Liver (tissue), 1 donor: ENCODE measurements around the gene ADH4.
"Not testable (repeated sequence)": the region's sequence is repeated elsewhere in the genome, so short reads cannot be mapped to it uniquely, and the experiment has no call there.

ENCODE experiments used
- YY1 ChIP-seq: IDR thresholded peaks from 2 replicates; pipeline ENCODE4 v1.6.1; 2016; ENCODE audit warnings: antibody characterized with exemption, mild to moderate bottlenecking
- TF ChIP-seq, protein P1 (sequence below): IDR thresholded peaks from 2 replicates; pipeline ENCODE4 v1.6.1; 2016; ENCODE audit warnings: antibody characterized with exemption

- TF ChIP-seq, protein P1, sequence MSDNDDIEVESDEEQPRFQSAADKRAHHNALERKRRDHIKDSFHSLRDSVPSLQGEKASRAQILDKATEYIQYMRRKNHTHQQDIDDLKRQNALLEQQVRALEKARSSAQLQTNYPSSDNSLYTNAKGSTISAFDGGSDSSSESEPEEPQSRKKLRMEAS: not testable (repeated sequence)
- not testable (repeated sequence) for TF ChIP-seq YY1
Observed at GRCh38 chr4:99091841-99092240, 52.3 kb downstream of the ADH4 start.
